GM19043 (cell line): ENCODE data around the gene SYPL2.

ENCODE experiments used
- ATAC-seq: cut with Tn5 transposase; IDR thresholded peaks from one replicate; pipeline ENCODE4 v1.9.1; 2021; ENCODE audit warnings: low read depth; ENCODE audit not compliant: unreplicated experiment

The SYPL2 gene

GRCh38 chr1:109509176-109510134 is 43.1 kb downstream of the SYPL2 start, which contains the start of gene AMIGO1:
Gene AMIGO1, minus strand, starts transcription at chr1:109509727. Its CDS starts 815 bp downstream, at chr1:109508912.
- ATAC-seq: no peak

GRCh38 chr1:109513110-109513710 is 46.9 kb downstream of the SYPL2 start:
- ATAC-seq: no peak

DNA sequence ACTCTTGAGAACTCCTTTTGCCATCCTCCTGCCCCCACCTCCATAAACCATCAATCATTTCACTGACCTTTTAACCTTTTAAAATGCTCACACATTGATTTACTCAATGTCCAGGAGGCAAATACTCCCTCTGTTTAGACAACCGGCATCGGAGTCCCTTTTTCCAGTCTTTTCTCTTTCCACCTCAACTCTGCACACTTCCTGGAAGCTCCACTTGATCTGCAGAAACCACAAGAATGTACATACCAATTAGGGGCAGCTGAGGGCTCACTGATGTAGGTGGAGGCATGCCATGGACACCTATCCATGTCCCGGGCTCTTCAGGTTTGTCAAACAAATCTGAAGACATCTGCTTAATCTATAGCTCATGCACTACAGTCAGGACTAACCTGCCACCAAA is 48.5 kb downstream of the SYPL2 start:
- ATAC-seq: no peak

GRCh38 chr1:109516872-109517271 is 50.5 kb downstream of the SYPL2 start:
- ATAC-seq: no peak

DNA sequence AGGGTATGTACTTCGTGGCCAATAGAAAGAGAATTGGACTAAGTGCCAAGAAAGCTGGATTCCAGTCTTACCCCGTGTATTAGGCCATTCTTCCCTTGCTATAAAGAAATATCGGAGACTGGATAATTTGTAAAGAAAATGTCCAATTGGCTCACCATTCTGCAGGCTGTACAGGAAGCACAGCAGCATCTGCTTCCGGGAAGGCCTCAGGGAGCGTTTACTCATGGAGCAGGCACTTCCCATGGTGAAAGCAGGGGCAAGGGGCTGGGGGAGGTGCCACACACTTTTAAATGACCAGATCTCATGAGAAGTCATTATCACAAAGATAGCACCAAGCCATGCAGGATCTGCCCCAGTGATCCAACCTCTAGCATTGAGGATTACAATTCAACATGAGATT is 51.0 kb downstream of the SYPL2 start:
- no peak for ATAC-seq

DNA sequence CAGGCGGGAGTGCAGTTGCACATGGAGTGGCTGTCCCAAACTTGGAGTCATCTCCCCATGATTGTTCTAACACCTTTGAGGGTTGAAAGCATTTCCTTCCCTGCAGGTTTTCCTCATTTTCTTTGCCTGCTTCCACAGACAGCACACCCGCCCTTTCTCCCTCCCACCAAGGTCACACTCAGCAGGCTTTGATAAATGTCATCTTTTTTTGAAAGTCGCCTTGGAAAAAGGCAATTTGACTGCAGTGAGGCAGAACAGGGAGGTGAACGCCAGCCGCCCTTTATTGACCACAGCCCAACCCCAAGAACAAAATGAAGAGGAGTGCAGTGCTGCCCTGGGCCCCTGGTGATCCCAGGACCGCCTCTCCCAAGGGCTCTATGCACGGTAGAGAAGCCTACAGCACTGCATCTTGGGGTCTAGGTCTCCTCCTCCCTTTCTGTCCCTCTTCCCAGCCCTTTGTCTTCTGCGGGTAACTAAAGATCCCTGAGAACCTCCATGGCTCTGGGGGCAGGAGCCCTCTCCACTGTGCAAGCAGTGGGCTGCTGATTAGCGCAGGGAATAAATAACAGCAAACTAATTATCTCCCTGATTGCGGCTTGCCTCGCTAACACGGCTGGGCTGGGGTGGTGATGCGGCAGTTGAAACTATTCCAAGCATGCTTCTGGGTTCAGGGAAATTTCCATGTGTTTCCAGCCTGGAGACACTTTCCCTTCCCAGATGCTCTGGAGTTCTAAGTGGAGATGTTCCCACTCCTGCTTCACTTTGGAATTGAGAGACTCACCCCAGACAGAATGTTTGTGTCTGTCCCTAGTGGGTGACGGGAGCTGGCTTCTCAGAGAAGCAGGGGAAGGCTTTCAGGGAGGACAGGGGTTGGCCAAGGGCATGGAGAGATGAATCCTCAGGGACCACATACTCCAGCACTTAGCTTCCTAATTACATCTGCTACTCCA is 54.9 kb downstream of the SYPL2 start:
- no peak for ATAC-seq

- ATAC-seq: no peak
These were observed 55.7 kb downstream of the SYPL2 start for GRCh38 chr1:109522026-109522425.

DNA sequence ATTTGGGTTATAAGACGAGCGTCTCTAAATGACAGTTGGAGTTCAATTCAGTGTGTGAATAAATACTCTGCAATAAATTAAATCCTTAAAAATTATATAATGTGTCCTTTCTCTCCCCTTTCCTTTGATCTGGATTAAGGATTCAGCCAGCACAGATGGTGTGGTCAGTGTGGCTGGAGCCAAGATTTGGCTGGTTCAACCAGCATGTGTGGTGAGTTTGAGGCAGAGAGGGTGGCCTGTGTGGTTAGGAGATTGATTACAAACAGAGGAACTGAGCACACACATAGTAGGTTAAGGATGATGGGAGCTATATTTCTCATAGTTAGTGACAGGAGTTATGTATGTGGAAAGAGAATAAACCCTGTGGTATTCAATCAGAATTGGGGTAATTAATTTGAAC is 57.4 kb downstream of the SYPL2 start:
- no peak for ATAC-seq

DNA sequence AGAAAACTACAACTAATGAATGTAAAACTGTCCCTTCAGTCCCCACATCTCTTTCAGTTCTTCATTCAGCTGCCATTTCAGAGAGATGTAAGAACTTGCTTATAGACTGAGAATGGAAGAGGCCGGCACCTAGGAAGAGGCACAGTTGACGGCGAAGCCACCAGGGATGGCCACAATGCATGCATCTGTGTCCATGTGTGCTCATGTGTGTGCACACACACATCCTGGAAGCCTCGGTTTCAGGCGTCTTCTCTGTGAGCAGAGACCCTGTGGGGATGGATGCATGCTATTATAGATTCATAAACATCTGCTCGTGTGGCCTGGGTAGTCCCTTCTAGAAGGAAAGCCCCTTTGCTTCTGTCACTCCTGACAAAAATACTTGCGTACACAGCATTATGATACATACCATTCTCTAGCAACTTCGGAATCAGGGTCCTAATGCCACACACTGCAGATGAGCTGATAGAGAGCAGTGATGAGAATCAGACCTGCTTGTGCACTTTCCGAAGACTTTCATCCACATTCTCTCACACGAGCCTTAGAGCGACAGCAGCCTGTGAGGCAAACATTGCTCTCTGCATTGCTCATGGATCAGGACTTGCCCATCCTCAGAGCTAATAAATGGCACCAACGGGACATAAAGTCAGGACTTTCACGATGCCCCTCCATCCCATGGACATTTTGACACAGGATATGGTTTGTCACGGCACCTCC is 60.9 kb downstream of the SYPL2 start:
- ATAC-seq: no peak

DNA sequence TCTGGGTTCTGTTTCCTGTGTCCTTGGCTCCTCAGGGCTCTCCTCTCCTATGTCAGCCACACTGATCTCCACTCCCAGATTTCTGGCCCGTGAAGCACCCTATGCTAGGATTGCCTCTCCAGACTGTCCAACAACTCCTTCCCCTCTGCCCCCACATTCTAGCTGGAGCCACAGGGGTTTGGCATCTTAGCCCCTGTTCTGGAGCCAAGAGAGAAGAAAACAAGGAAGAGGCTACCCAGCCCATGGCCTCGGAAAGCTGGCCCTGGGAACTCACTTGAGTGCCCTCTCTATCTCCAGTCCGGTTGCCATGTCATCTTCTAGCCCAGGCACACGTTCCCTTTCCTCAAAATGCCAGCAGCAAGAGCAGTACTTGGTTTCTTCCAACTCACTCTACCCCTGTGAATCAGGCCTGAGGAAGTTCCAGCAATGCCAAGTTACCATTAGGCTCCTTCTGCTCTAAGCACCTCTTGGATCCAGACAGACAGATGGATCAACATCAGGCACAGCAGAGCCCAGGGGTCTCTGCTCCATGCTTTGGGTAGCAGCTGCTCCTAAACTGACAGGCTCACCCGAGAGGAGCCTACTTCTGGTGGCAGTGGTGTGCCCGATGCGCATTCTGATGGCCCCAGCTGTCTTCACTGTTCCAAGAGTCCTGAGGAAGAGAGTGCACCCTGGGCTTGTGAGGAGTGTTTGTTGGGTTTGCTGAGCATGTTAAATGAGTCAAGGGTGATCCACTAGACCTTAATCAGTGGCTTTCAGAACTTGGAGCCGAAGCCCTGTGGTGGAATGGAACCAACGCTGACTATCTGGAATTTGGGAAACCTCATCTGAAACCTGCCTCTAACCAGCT is 61.7 kb downstream of the SYPL2 start:
- no peak for ATAC-seq

DNA sequence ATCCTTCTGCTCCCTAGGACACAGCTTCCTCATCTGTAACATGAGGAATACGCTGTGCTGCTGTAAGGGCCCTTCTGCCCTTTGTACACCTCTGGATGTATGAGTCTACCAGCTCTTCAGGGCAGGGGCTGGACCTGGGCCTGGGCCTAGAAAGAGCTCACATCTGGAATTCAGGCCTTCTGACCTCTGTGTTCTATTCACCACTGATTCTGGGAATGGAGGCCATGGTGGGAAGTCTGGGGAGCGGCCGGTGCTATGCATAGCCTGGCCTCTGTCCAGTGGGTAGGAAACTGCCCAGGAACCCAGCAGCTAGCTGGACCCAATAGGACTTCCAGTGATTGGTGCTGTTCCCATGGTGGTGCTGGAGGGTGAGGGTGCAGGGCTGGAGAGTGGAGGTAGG is 62.4 kb downstream of the SYPL2 start:
- ATAC-seq: no peak

GRCh38 chr1:109529881-109530456 is 63.6 kb downstream of the SYPL2 start:
- ATAC-seq: no peak

DNA sequence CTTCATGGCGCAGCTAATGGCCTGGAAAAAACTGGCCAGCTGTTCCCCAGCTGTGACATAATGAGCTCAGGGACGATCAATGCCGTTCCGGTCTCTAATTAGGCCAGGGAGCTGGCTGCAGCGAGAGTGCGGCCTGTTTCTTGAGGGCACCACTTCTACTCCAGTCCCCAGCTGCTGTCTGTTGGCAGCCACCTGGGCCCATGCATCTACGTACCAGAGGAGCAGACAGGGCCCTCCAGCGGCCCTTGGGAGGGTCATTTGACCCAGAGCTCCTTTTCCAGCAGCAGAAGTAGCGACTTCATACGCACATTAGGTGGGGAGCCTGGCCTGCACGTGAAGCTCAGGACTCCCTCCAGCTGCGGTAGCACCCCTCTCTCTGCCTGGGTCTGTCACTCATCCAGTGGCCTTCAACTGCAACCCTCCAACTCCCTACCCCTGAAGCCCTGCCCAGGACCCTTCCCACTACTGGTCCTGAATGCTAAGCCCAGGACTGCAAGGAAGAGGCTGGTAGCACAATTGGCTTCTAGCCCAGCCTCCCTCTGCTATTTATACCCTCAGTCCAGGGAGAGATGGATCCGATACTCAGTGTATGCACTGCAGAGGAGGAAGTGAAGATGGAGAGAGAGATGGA is 64.2 kb downstream of the SYPL2 start:
- ATAC-seq: no peak

DNA sequence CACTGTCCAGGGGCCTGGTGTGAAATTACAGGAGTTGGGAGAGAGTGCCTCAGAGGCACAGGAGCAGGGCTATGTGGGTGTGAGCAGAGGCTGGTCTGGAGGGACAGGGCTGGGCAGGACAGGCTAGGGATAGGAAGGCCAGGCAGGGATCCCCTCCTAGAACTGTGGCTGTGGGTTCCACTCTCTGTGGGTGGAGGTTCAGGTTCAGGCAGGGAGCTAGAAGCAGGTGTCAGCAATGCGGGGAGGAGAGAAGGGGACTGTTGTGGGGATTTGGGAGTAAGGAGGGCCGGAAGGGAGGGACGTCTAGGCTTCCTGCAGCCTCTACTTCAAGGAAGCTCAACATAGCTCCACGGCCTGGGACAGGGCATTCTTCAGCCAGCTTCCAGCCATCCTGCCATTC is 65.0 kb downstream of the SYPL2 start:
- no peak for ATAC-seq
